GM18502 (cell line): Measurements from ENCODE around the gene GZMM.
A peak's percentile ranks its signal among the peaks of the same experiment; 100 is the strongest.

Experiments used
- ATAC-seq: cut with Tn5 transposase; IDR thresholded peaks from one replicate; pipeline ENCODE4 v1.9.1; 2021; ENCODE audit warnings: mild to moderate bottlenecking; ENCODE audit not compliant: unreplicated experiment, poor library complexity

Gene GZMM

DNA sequence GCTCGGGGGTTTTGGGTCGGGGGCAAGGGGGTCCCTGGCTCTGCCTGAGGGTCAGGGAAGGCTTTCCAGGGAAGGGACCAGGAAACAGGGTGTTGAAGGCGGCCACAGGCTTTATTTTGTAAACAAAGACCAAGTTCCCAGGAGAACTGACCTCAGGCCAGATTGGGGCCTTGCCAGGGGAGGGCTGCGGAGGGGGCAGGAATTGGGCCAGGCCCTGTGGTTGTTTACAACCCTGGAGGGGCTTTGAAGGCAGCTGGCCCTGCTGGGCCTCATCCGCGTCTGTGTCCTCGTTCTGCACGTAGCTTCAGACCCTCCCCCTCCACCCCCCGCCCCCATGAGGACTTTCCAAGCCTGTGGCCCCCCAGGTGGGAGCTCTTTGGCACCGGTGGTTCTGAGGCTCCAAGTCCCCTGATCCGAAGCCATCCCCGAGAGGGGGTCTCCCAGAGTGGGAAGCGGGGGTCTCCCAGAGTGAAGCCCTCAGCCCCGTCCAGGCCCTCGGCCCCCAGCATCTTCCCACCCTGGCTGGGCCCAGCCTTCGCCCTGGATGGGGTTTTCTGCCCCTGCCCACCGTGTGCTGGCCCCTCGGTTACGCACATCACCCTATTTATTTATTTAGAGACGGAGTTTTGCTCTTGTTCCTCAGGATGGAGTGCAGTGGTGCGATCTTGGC is 15.1 kb downstream of the GZMM start:
- no peak for ATAC-seq

DNA sequence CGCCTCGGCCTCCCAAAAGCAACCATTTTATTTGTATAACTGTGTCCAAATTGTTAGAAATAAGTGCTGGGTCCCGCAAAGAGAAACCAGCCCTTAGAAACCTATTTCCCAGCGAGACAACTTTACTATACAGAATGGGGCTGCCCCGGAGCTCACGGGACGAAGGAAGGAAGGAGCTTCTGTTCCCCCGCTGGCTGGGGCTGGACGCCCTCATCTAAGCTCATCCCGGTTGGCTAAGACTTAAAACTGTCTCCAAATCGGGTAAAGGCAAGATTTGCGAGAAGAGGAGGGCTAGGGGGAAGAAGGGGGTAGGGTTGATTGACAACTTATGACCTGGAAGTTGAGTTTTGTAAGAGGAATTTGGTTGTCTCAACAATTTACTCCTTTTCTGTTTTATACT is 16.3 kb downstream of the GZMM start:
- no peak for ATAC-seq

DNA sequence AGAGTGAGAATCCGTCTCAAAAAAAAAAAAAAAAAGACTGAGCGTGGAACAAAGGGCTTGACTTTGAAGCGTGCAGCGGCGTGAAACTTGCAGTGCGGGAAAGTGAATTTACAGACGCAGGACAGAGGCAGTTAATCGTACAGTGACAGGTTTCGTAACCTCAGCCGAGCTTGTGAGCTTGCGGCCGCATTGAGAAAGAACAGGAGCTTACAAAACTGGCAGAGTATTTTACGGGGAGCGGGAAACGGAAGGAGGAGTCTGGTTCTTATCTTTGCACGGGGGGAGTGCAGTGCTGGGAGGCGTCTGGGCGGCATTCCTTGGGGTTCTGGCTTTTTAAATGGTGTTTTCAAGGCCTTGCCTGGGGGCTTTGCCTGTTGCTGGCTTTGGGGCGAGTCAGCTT is 22.6 kb downstream of the GZMM start:
- ATAC-seq, result no peak

DNA sequence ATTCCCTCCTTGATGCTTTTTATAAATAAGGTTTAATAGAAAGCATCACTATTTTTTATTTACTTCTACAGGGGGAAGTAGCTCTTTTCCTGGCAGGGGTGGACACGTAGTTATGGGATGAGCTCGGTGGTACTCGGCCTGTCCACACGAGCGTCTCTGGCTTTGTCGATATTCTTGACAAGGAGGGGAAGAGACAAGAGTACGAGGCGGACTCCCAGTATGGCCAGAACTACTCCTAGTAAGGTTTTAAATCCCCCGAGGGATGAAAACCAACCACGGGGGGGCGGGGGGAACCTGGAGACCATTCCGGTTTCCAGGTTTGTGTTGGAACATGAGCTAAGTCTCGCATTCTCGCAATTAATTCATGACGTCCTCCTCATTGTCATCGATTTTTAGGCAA is 23.0 kb downstream of the GZMM start:
- no peak for ATAC-seq

DNA sequence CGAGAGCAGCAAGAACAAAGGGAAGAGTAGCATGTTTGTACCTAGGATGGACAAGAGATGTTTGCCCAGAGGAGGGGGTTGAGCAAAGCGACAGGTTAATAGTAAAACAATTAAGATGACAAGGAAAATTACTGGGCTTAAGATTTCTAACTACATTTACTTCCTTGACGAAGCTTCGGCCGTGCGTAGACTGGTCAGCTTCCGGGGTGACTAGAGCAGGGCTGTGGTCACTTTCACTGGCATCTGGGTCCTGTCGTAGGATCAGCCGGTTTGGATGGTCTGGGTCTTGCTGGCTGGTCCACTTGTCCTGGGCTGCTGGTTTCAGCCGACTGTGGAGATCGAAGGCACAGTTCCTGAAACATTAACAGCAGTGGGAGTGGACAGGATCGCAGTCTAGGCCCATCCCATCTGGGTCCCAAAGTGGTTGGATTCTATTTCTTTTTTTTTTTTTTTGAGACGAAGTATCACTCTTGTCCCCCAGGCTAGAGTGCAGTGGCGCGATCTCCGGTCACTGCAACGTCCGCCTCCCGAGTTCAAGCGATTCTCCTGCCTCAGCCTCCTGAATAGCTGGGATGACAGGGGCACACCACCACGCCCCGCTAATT is 23.5 kb downstream of the GZMM start:
- ATAC-seq, result no peak

DNA sequence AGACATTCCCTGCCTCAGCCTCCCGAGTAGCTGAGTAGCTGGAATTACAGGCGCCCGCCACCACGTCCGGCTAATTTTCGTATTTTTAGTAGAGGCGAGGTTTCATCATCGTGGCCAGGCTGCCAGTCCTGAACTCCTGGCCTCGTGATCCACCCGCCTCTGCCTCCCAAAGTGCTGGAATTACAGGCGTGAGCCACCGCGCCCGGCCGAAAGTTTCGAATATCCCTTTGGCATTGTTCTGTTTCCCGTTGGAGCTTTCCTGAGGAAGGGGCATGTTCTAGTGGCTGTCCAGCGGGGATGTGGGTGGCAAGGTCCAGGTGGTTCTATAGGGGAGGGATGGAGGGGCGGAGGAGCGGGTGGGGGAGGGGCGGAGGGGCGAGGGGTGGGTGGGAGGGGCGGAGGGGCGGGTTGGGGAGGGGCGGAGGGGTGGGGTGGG is 26.4 kb downstream of the GZMM start:
- ATAC-seq, result no peak

DNA sequence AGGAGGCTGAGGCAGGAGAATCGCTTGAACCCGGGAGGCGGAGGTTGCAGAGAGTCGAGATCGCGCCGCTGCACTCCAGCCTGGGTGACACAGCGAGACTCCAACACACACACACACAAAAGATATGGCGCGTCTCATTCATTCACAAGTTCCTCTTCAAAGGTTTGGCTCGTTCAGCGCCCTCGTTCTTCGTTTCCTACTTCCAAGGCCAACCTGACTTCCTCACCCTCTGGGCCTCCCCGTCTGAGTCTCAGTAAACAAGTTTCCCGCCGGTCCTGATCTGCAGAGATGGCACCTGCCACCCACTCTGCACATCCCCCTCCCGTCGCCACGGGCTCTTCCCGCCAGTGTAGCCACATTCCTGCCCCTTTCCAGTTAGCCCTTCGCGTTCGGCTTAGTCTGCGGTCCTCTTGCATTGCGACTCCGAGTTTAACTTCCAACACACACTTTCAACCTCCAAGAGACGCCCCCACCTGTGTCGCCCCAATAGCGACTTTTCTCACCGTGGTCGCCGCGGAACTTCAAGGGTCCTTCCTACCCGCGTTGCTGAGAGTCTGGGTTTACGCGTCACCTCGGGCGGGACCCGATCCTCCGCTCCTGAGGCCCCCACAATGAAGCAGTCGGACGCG is 27.2 kb downstream of the GZMM start:
- no peak for ATAC-seq

DNA sequence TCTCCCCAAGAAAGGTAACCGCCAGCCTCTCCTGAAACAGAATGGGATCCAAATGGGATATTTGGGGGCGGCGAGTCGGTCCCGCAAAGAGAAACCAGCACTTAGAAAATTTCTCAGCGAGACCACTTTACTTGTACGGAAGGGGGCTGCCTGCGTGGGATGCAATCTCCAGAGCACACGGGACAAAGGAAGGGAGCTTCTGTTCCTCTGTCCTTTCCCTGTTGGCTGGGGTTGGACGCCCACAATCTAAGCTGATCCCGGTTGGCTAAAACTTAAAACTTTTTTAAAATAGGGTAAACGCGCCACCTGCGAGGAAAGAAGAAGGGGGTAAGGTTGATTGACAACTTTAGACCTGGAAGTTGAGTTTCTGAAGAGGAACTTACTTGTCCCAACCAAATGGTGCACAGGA is 27.7 kb downstream of the GZMM start:
- no peak for ATAC-seq

DNA sequence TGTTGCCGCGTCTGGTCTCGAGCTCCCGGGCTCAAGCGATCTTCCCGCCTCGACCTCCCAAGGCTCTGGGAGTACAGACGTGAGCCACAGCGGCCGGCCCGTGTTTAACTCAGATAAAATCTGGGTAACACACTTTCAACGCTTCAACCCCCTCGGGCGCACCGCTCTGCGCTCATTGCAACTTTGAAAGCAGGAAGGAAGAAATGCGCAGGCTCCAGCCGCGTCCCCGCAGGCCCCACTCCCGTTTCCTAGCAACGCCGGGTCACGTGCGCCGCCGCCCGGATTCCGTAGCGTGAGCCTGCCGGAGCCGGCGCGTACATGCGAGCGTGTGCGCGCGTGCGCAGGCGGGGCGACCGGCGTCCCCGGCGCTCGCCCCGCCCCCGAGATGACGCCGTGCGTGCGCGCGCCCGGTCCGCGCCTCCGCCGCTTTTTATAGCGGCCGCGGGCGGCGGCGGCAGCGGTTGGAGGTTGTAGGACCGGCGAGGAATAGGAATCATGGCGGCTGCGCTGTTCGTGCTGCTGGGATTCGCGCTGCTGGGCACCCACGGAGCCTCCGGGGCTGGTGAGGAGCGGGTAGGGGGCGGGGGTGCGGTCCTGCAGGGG is 28.4 kb downstream of the GZMM start, which contains the start of gene BSG:
BSG (plus strand) TSS at position 457 of the 603 bp plus-strand sequence; CDS start at position 496, 39 bp downstream.
- peak; percentile 72 for ATAC-seq

DNA sequence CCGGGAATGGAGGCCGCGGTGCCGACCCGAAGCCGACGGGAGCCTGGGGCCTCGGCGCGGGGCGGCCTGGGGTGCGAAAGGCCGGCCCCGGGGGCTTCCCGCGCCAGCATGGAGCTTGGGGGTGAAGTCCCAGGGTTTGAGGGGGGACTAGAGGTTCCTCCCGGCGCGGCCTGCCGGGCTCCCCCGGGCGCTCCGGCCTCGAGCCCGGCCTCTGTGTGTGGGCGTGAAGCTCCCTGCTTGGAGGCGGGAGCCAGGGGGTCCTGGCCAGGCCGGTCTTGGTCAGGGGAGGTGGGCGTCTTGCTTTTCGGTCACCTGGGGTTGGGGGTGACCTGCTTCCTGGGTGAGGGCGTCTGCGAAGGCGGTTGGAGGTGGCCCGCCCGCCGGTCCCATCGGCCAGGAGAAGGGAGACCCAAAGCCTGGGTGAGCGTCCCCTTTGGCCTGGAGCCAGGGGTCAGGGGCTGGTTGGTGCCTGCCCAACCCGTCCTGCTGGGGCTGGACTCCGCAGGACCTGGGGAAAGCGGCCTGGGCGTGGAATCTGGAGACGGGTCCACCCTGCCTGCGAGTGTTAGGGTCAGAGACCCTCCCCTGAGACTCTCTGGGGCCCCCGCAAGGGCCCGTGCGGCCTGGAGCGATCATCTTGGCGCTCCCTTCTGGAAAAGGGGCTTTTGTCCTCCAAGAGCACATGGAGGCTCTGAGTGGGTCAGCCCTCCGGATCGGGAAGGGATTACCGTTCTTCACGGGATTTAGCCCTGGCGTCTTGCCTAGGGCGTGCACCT is 29.1 kb downstream of the GZMM start:
- peak; percentile 34 for ATAC-seq

DNA sequence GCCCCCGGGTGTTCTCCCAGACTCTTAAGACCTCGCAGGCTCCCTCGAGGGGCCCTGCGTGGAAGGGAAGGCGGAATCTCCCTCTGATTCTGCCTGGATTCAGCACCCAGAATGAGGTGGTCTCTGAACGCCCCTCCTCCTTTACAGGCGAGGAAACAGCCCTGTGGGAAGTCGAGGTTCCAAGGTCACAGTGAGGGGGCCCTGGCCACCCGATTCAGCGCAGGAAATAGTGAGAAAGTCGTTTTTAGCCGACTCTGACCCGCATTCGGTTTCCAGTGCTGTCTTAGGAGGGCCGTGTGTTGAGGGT is 29.6 kb downstream of the GZMM start:
- ATAC-seq, result no peak

DNA sequence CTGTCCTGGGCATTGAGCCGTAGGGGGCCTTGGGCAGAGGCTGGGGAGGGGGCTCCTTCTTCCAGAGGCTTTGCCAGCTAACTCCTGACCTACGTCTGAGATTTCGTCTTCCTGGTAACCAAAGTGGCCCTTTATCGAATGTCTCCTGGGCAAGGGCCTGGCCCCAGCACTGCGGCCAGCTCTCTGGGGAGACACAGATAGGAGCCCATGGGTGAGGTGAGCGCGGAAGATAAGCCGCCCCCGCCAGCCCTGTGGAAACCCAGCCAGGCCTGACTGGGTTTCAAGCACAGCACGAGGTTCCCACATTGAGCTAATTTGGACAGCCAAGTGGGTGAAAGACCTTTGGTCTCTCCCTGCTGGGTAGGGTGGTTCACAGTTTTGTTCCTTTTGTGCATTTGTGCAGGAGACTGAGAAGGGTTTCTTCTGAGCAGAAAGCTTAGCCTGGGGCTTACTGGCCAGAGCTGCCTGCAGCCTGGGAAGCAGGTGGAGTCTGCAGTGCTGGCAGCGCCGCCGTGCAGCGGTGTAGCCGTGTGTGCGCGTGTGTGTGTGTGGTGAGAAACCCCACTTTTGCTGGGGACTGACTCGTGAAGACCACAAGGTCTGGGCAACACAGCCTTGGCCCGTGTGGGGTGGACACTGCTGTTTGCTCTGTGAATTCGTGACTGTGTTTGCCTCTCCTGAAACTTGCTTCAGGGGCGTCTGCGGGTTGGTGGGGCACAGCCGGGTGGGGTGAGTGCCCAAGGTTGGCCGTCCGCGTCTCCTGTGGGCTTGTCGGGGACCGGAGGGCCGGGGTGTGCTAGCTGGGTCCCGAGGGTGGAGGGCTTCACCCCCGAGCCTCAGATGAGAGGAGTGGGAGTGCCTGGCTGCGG is 31.0 kb downstream of the GZMM start:
- ATAC-seq, result no peak

DNA sequence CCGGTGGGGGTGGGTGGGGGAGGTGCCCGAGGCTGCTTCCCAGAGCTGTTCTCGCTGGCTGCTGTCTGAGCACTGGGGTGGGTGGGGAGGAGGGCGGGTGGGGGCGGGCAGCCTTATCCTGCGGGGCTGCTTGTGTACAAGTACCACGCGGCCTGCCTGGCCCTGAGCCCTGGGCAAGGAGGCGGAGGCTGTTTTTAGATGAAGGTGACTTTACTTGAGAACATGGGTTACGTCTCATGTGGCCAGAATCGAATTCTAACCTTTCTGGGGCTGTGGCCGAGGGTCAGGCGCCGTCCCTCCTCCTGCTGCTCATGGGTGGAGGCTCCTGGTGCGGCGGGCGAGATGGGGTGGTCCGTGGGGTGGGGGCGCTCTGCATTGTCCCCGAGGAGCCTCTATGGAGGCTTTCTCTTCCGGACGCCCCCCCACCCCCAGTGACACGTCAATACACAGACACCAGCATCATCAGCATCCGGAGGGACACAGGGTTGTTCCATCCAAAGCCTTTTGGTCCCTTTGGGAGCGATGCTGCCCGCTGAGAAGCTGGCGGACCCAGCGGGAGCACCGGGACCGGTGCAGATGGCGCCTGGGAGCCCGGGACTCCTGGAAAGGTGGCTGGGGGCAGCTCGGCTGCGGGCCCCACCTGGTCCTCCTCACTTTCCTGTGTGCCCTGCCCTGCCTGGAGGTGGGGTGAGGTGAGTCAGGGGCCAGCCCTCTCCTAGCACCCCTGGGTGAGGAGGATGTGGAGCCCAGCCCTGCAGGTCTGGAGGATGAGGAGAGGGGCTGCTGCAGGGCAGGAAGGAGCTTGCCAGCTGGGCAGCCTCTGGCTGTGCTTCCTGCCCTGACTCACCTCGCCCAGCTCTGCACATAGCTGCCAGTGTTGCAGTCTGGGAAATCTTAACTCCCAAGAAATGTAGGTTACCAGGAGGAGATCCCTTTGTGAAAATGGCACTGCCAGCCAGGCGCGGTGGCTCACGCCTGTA is 32.0 kb downstream of the GZMM start:
- no peak for ATAC-seq

DNA sequence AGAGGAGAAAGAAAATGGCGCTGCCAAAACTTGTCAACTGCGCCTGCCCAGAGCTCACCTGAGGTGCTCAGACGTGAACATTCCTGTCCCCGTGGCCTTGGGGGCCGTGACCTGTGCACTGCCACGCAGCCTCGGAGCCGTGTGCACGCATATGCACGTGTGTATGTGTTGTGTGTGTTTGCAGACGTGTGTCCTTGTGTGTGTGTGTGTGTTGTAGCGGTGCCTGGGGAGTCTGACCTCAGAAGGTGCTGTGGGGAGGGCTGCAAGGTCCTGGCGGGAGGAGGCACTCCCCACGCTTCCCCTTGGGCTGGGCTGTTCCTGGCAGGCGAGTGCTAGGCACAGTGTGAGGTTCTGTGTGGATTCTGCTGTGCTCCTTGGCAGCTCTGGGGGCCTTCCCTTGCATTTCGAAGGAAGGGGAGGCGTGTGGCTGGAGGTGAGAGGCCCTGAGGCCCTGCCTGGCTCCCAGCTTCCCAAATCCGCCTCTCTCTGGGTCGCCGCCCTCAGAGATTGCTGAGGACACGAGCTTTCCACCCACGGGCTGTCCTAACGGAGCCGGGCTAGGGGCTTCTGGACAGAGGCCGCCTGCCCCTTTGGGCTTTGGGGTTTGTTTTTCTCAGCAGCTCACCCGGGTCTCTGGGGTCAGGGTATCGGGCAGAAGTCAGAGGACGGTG is 33.0 kb downstream of the GZMM start:
- ATAC-seq, result no peak

DNA sequence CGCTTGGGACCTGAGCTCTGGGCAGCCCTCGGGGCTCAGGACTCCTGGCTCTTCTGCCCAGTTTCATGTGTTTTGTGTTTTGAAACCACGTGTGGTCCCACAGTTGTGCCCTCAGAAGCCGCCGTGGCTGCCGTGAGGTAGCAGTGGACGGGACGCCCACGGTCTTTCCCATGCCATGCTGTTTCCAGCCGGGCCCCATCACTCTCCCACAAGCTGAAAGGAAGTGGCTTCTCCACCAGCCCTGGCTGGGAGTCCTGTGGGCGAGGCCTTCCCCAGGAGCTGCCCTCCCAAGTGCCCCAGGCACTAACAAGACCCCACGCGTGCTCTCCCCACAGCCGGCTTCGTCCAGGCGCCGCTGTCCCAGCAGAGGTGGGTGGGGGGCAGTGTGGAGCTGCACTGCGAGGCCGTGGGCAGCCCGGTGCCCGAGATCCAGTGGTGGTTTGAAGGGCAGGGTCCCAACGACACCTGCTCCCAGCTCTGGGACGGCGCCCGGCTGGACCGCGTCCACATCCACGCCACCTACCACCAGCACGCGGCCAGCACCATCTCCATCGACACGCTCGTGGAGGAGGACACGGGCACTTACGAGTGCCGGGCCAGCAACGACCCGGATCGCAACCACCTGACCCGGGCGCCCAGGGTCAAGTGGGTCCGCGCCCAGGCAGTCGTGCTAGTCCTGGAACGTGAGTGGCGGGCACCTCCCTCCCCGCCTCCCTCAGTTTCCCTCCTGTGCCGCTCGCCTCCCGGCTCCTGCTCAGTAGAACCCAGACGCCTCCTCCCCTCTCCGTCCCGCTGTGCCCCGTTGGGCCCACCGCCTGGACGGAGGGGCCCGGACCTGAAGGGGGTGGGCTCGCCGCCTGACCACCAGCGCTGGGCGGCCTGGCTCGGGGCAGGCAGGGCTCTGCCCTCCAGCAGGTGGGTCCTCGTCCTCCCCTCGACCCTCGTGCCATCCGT is 33.9 kb downstream of the GZMM start:
- ATAC-seq, result no peak

DNA sequence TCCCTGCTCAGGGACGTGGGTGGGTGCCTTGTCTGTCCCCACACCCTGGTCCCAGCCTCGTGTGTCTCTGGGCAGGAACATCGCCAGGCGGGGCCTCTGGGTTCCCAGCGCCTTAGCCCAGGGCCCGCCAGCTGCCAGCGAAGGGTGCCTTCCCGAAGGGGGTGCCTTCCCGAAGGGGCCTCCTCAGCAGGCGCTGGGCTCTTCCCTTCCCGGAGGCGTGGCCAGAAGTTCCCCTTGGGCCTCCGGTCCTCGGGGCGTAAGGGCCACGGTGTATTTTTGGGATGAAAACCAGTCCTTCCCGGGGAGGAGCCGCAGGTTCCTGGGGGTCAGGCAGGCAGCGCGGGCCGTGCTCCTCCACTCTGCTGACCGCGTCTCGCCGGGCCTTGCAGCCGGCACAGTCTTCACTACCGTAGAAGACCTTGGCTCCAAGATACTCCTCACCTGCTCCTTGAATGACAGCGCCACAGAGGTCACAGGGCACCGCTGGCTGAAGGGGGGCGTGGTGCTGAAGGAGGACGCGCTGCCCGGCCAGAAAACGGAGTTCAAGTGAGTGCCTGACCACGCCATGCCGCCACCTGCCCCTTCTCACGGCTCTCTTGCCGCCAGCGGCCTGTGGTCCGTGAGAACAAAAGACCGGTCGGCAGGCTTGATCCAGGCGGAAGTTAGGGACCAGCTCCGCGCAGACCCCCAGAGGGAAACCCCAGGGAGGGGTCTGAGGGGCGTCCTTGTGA is 35.4 kb downstream of the GZMM start:
- ATAC-seq, result no peak

DNA sequence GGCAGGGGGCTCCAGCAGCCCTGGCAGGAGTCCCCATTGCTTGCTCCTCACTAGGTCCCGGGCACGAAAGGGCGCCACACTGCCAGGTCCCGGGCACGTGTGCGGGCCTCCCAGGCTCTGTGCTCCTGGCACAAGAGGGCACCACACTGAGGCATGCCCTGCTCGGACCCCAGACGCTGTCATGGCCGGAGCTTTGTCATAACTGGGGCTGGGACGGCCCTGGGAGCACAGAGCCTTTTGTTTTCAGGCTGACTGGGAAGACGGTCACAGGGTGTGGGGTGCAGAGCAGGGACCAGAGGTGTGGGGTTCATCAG is 35.9 kb downstream of the GZMM start:
- ATAC-seq, result no peak
